Upper lobe of left lung (tissue), 6 donors: ENCODE data around the gene MUC13. TPM values are rescaled to one million over a fixed set of nuclear protein-coding genes. Genes with fewer than 3 reads are reported as not detected.

Experiments used
- ATAC-seq, 2 donors: fragments of 200-7000 bp; cut with Tn5 transposase; one replicate each; pipeline ENCODE4 v1.9.1; 2022; ENCODE audit warnings: mild to moderate bottlenecking in 2 of 2, moderate library complexity in 2 of 2; ENCODE audit not compliant: low FRiP score in 2 of 2
- DNase-seq, 2 donors: peaks; one replicate each; pipeline ENCODE4 v3.0.0-alpha.2; 2019 to 2020
- H3K27ac ChIP-seq, 4 donors: fragments of 200-600 bp; sonication (generic); one replicate each; pipeline ENCODE4 v1.5.1; 2016 to 2019
- H3K27me3 ChIP-seq, 4 donors: fragments of 200-600 bp; sonication (generic); one replicate each; pipeline ENCODE4 v1.5.1; 2017 to 2019
- H3K36me3 ChIP-seq, 4 donors: fragments of 200-600 bp; sonication (generic); one replicate each; pipeline ENCODE4 v1.5.1; 2016 to 2019
- H3K4me1 ChIP-seq, 4 donors: fragments of 200-600 bp; sonication (generic); one replicate each; pipeline ENCODE4 v1.5.1; 2018 to 2019
- H3K4me3 ChIP-seq, 4 donors: fragments of 200-600 bp; sonication (generic); one replicate each; pipeline ENCODE4 v1.5.1; 2017 to 2019; ENCODE audit warnings: mild to moderate bottlenecking in 2 of 4, moderate library complexity in 1 of 4
- H3K9me3 ChIP-seq, 4 donors: fragments of 200-600 bp; sonication (generic); one replicate each; pipeline ENCODE4 v1.5.1; 2018 to 2019
- EP300 ChIP-seq, 4 donors: sonication (generic); formaldehyde crosslinking; IDR thresholded peaks; one replicate each; pipeline ENCODE4 v1.5.1; 2017; ENCODE audit warnings: antibody characterized with exemption in 4 of 4, control low read depth in 2 of 4
- POLR2A ChIP-seq, 4 donors: fragments of 450-650 bp; IDR thresholded peaks; one replicate each; pipeline ENCODE4 v1.5.1; 2016 to 2017; ENCODE audit warnings: antibody characterized with exemption in 4 of 4, mild to moderate bottlenecking in 2 of 4
- POLR2AphosphoS5 ChIP-seq, 2 donors: sonication (generic); formaldehyde crosslinking; IDR thresholded peaks; one replicate each; pipeline ENCODE4 v1.5.1; 2017; ENCODE audit warnings: antibody characterized with exemption in 2 of 2
- WGBS, 2 donors: methylation state at CpG; one replicate each; pipeline ENCODE4 v1.1.5; 2017 to 2018; 5-methylcytosine and 5-hydroxymethylcytosine counted together
- total RNA-seq, 6 donors: library from RNA; depleted of rRNA in 4 of 6; stranded (reverse); fragments of >200 nt in 4 of 6; gene quantifications; one replicate each; pipeline versions ENCODE4 v1.1.0 to v1.2.1, GENCODE V29; 2016 to 2021
- TF ChIP-seq, protein P1 (sequence below), 6 experiments: fragments of 450-650 bp in 4 of 6; fragments of 200-600 bp in 2 of 6; sonication (generic) in 2 of 6; IDR thresholded peaks; one replicate each; pipeline ENCODE4 v1.5.1; 2016 to 2019; ENCODE audit warnings: antibody characterized with exemption in 6 of 6
- donor health status: DM: no; HTN: no; CAD: no; lungs with moderate emphysema.
- donor health status: DM: no; HTN: yes; CAD: no; lungs with severe emphysema.

MUC13 gene
- total RNA-seq, 6 donors from 2014 or later: 0.15 to 3.6 (median 0.24) TPM; not detected in 2

DNA sequence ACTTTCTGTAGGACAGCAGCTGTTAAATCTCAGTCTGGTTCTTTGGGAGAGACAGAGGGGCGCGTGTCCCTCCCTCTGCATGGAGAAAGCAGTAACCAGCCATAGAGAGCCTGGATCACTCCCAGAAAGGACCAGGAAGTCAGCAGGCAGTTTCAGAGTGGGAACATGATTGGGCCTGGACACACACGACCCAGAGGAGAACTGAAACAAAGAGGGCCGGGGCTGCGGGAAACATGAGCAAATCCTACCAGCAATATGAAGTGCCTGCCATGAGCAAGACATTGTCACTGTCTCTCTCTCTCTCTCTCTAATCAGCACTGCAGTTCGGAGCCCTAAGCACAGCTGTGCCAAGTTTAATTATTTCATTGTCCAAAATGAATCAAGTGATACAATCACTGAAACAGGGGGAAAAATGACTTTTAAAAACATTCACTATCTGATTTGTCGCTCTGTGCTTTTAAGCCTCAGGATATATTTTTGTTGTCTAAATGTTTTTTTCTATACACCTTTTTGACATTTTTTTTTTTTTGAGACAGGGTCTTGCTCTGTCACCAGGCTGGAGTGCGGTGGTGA lies 17.6 kb downstream of the MUC13 start:
- H3K27ac ChIP-seq: no peak overlapping the region
- ATAC-seq: peak in 1 of 2 donors; percentile 59

DNA sequence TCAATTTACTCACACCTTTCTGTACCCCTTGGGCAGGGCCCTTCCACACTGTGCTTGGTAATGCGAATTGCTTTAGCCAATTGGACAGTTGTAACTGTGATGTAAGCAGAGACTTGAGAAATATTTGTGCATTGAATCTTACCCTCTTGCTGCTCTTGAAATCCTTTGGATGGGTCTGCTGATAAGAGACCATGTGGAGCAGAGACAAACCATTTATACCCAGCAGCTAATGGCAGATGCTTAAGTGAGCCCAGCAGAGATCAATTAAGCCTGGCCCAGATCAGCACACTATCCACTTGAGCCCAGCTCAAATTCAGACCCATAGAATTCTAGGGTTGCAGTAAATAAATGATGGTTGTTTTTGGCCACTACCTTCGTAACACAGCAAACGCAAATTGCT lies 19.3 kb downstream of the MUC13 start:
- Histone ChIP-seq H3K4me3 (no peak overlapping the region), H3K27me3 (no peaks in the 10 kb centered on the region), H3K36me3 (no peaks in the 10 kb centered on the region), H3K9me3 (no peaks in the 10 kb centered on the region), H3K4me1 (no peaks in the 10 kb centered on the region), H3K27ac (no peak overlapping the region)
- ATAC-seq (no peak), DNase-seq (no peak)
- TF ChIP-seq, protein P1, sequence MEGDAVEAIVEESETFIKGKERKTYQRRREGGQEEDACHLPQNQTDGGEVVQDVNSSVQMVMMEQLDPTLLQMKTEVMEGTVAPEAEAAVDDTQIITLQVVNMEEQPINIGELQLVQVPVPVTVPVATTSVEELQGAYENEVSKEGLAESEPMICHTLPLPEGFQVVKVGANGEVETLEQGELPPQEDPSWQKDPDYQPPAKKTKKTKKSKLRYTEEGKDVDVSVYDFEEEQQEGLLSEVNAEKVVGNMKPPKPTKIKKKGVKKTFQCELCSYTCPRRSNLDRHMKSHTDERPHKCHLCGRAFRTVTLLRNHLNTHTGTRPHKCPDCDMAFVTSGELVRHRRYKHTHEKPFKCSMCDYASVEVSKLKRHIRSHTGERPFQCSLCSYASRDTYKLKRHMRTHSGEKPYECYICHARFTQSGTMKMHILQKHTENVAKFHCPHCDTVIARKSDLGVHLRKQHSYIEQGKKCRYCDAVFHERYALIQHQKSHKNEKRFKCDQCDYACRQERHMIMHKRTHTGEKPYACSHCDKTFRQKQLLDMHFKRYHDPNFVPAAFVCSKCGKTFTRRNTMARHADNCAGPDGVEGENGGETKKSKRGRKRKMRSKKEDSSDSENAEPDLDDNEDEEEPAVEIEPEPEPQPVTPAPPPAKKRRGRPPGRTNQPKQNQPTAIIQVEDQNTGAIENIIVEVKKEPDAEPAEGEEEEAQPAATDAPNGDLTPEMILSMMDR (IDR thresholded peaks at IDR 0.05): no peak
- no peak for TF ChIP-seq POLR2AphosphoS5 (IDR thresholded peaks at IDR 0.05)
- WGBS, 2 donors: 94 to 100% methylated on average over 2 to 3 of the region's 3 CpGs

More for the DNA sequence above, 17.6 kb downstream of the MUC13 start:
- Histone ChIP-seq H3K4me1 (no peaks in the 10 kb centered on the region), H3K9me3 (no peaks in the 10 kb centered on the region), H3K27me3 (no peaks in the 10 kb centered on the region), H3K36me3 (no peaks in the 10 kb centered on the region), H3K4me3 (no peak overlapping the region)
- no peak for DNase-seq
- no peak for TF ChIP-seq EP300 (IDR thresholded peaks at IDR 0.05)
- TF ChIP-seq POLR2A (IDR thresholded peaks at IDR 0.05): no peak
- TF ChIP-seq POLR2AphosphoS5 (IDR thresholded peaks at IDR 0.05): no peak
- TF ChIP-seq, protein P1 (IDR thresholded peaks at IDR 0.05): no peak
- WGBS, 2 donors: 58 to 63% methylated on average over 8 of the region's 8 CpGs

DNA sequence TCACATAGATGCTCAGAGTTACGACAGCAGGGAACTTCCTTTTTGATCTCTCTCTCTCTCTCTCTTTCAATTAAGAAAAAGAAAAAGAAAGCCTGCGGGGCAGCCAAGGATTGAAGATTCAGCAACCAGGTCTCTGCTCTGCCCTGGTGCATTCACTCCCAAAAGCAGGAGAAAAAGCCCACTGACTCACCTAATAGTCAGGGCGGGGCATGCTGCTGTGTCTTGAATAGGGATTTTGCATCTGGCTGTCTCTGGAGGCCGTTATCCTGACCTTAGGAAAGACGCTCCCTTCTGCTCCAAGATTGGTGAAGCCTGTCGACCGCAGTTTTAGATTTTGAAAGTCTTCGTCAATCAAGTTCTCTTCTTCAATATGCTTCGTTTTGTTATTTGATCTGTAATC lies 26.6 kb downstream of the MUC13 start:
- Histone ChIP-seq H3K4me3 (no peak overlapping the region), H3K4me1 (no peaks in the 10 kb centered on the region), H3K9me3 (no peaks in the 10 kb centered on the region), H3K36me3 (no peaks in the 10 kb centered on the region), H3K27ac (no peak overlapping the region), H3K27me3 (no peaks in the 10 kb centered on the region)
- TF ChIP-seq POLR2AphosphoS5 (IDR thresholded peaks at IDR 0.05): no peak
- no peak for TF ChIP-seq EP300 (IDR thresholded peaks at IDR 0.05)
- TF ChIP-seq, protein P1 (IDR thresholded peaks at IDR 0.05): no peak
- no peak for TF ChIP-seq POLR2A (IDR thresholded peaks at IDR 0.05)
- no peak for DNase-seq
- 81 to 82% methylated on average over 8 to 9 of the region's 9 CpGs for WGBS, 2 donors
- no peak for ATAC-seq

DNA sequence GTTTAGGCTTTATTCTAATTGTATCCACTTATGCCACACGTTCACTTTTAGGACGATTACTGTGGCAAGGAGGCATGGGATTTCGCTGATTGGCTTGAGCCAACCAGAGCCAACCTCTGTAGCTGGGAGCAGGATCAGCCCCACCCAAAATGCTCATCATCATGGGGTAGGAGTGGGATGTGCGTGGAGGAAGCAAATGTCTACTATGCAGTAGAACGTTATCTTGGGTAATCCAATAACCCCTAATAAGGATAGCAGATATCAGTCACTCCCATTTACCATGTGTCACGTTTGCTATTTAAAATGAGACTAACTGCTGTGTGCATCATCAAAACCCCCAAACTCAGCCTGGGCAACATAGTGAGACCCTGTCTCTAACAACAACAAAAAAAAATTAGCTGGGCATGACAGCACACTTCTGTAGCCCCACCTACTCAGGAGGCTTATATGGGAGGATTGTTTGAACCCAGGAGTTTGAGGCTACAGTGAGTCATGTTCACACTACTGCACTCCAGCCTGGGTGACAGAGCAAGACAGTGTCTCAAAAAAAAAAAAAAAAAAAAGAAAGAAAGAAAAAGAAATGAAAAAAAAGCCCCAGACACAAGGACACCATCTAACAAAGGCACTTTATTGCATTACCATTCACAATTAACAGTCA lies 29.6 kb downstream of the MUC13 start:
- DNase-seq (no peak), ATAC-seq (no peak)
- no peak for TF ChIP-seq EP300 (IDR thresholded peaks at IDR 0.05)
- TF ChIP-seq POLR2AphosphoS5 (IDR thresholded peaks at IDR 0.05): no peak
- TF ChIP-seq, protein P1 (IDR thresholded peaks at IDR 0.05): no peak
- TF ChIP-seq POLR2A (IDR thresholded peaks at IDR 0.05): no peak
- no peaks in the 10 kb centered on the region for H3K9me3 ChIP-seq
- no peaks in the 10 kb centered on the region for H3K27me3 ChIP-seq
- WGBS, 2 donors: 84 to 88% methylated on average over 6 of the region's 6 CpGs
- H3K27ac ChIP-seq: no peak overlapping the region
- H3K36me3 ChIP-seq: no peaks in the 10 kb centered on the region
- peaks cover 0 to 11% (median 3%) of the 10 kb centered on the region in 4 donors for H3K4me1 ChIP-seq
- no peak overlapping the region for H3K4me3 ChIP-seq
